PC-3 (cell line): ENCODE measurements around the gene PALD1. TPM values are rescaled to one million over a fixed set of nuclear protein-coding genes. Genes with fewer than 3 reads are reported as not detected.
A peak's percentile ranks its signal among the peaks of the same experiment; 100 is the strongest.

Experiments
- ATAC-seq: fragments of 200-7000 bp; cut with Tn5 transposase; 2 replicates; pipeline ENCODE4 v1.9.1; 2020; ENCODE audit warnings: mild to moderate bottlenecking, moderate library complexity
- BruUV-seq: library from RNA; stranded (reverse); fragments of 400-500 nt; replicated peaks from 2 replicates; lab custom pipeline; 2021; lab: Mats Ljungman, UMichigan
- CTCF ChIA-PET: fragments of 300-600 bp; sonication (Branson Sonifier 250); formaldehyde crosslinking; loops from one replicate; lab custom pipeline; 2022; ENCODE audit warnings: antibody characterized with exemption; lab: Charles Lee
- POLR2A ChIA-PET: fragments of 300-600 bp; sonication (Branson Sonifier 250); formaldehyde crosslinking; loops from one replicate; lab custom pipeline; 2022; ENCODE audit warnings: antibody characterized with exemption; ENCODE audit not compliant: unreplicated experiment; lab: Charles Lee
- DNase-seq: peaks from one replicate; pipeline ENCODE4 v3.0.0-alpha.2; 2015
- H2AFZ ChIP-seq: fragments of 300-600 bp; sonication (generic); 2 replicates; pipeline ENCODE4 v1.6.0; 2016; ENCODE audit warnings: antibody characterized with exemption, low read length
- H3F3A ChIP-seq: fragments of 300-600 bp; sonication (generic); one replicate; pipeline ENCODE4 v1.6.0; 2017; ENCODE audit warnings: antibody characterized with exemption, low read length, control low read depth, mild to moderate bottlenecking; ENCODE audit not compliant: unreplicated experiment
- H3K27ac ChIP-seq: fragments of 300-600 bp; sonication (generic); 2 replicates; pipeline ENCODE4 v1.5.1; 2016; ENCODE audit warnings: mild to moderate bottlenecking, low read length
- H3K27me3 ChIP-seq: fragments of 300-600 bp; sonication (generic); 2 replicates; pipeline ENCODE4 v1.6.1; 2016; ENCODE audit warnings: low read length, mixed read lengths
- H3K36me3 ChIP-seq: fragments of 300-600 bp; sonication (generic); 2 replicates; pipeline ENCODE4 v1.6.1; 2016; ENCODE audit warnings: low read depth, mixed run types, low read length, mixed read lengths
- H3K4me1 ChIP-seq: fragments of 300-600 bp; sonication (generic); 2 replicates; pipeline ENCODE4 v1.5.1; 2016; ENCODE audit warnings: low read length; ENCODE audit not compliant: insufficient read depth
- H3K4me2 ChIP-seq: fragments of 300-600 bp; sonication (generic); 2 replicates; pipeline ENCODE4 v1.6.0; 2016; ENCODE audit warnings: low read length
- H3K4me3 ChIP-seq: fragments of 300-600 bp; sonication (generic); 2 replicates; pipeline ENCODE4 v1.5.1; 2016; ENCODE audit warnings: mild to moderate bottlenecking, low read length, mixed read lengths
- H3K79me2 ChIP-seq: fragments of 300-600 bp; sonication (generic); 2 replicates; pipeline ENCODE4 v1.6.1; 2017; ENCODE audit warnings: low read length, mixed read lengths
- H3K9ac ChIP-seq: fragments of 300-600 bp; sonication (generic); 2 replicates; pipeline ENCODE4 v1.6.0; 2016; ENCODE audit warnings: mild to moderate bottlenecking, low read length
- H3K9me2 ChIP-seq: fragments of 300-600 bp; sonication (generic); replicated peaks from 2 replicates; pipeline ENCODE4 v1.6.1; 2016; ENCODE audit warnings: mixed run types, low read length, mixed read lengths
- H3K9me3 ChIP-seq: fragments of 300-600 bp; sonication (generic); 2 replicates; pipeline ENCODE4 v1.6.1; 2016; ENCODE audit warnings: low read length, mixed read lengths
- H4K20me1 ChIP-seq: fragments of 300-600 bp; sonication (generic); 2 replicates; pipeline ENCODE4 v1.6.1; 2016; ENCODE audit warnings: low read length, mixed read lengths
- CTCF ChIP-seq: fragments of 300-600 bp; sonication (generic); conservative IDR thresholded peaks from 2 replicates; pipeline ENCODE4 v1.5.1; 2017; ENCODE audit warnings: antibody characterized with exemption, low read depth, mild to moderate bottlenecking, low read length
- EZH2 ChIP-seq: fragments of 300-600 bp; sonication (generic); IDR thresholded peaks from one replicate; pipeline ENCODE4 v1.6.1; 2017; ENCODE audit warnings: antibody characterized with exemption, mild to moderate bottlenecking, low read length; ENCODE audit not compliant: unreplicated experiment
- EZH2phosphoT487 ChIP-seq: fragments of 300-600 bp; sonication (generic); IDR thresholded peaks from 2 replicates; pipeline ENCODE4 v1.6.1; 2018; ENCODE audit warnings: mild to moderate bottlenecking, antibody characterized with exemption, low read length, borderline replicate concordance
- intact Hi-C: fragments of 100-400 bp; cut with micrococcal nuclease; formaldehyde crosslinking; loops from 2 replicates; pipeline ENCODE4 v1.9.0; 2023
- total RNA-seq: library from RNA; depleted of rRNA; stranded (reverse); fragments of >200 nt; gene quantifications from 2 replicates; pipeline ENCODE4 v1.2.3, GENCODE V29; 2014

Gene PALD1
- total RNA-seq, 1 experiment from 2014 or later = 0.80 TPM

DNA sequence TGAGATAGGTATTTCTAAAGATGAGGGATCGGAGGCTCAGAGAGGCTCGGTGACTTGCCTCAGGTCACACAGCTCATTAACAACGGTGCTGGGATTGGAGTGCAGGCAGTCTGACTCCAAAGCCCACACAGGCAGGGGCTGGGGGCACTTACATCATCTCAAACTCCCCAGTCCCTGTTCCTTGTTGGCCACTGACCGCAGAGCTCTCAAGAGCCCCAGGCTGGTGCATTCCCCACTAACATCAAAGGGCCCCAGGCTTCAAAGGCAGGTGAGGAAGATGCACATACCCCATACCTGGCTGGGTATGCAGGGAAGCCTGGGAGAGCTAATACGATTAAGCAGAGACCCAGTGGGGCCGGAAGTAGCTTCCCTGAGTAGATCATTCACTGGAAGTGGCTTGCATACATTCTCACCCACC lies 23.3 kb upstream of the PALD1 start:
- TF ChIP-seq EZH2phosphoT487 (no peak), EZH2 (no peak), CTCF (no peak)
- POLR2A ChIA-PET = no interaction called here
- CTCF ChIA-PET = no interaction called here

DNA sequence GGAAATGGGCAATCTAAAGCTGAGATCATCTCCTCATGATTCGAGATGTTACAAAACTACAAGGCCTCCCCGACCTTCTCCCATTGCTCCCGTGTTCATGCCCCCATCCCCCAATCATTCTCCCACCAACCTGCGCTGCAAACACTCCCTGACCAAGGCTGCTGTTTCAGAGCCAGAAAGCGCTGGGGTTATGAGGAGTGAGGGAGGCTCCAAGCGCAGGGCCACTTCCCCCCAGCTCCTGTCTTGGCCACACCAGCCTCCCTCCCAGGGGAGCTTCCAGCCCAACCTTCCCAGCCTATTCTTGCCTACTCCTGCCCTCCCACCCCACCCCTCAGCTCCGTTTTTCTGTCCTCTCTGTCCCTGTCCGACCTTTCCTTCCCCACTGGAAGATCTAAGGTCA lies 22.4 kb upstream of the PALD1 start:
- Histone ChIP-seq H3K36me3 (no peaks in the 10 kb centered on the region), H3K79me2 (no peaks in the 10 kb centered on the region), H3K4me2 (no peak overlapping the region), H3K4me1 (peaks cover 8% of the 10 kb centered on the region; the same call in 1 of the 2 replicates), H3K9me3 (no peaks in the 10 kb centered on the region), H3K9ac (no peak overlapping the region), H2AFZ (no peak overlapping the region), H3K27me3 (no peaks in the 10 kb centered on the region), H3F3A (no peaks in the 10 kb centered on the region), H3K27ac (no peak overlapping the region), H4K20me1 (no peaks in the 10 kb centered on the region), H3K4me3 (no peak overlapping the region), H3K9me2 (no peaks in the 10 kb centered on the region)
- DNase-seq (no peak), ATAC-seq (no peak)
- TF ChIP-seq CTCF (no peak), EZH2phosphoT487 (no peak), EZH2 (no peak)
- CTCF ChIA-PET = interaction anchor here (0.6 kb wide), 1 partner anchor 349 kb away, joined by 3 read pairs; no protein-coding TSS in a partner anchor
- POLR2A ChIA-PET = interaction anchor here (0.6 kb wide), 1 partner anchor 191 kb away, joined by 3 read pairs; no protein-coding TSS in a partner anchor
- intact Hi-C loops = no loop called here
- BruUV-seq = no TSS peak

More for the DNA sequence above, 23.3 kb upstream of the PALD1 start:
- ATAC-seq (no peak), DNase-seq (no peak)
- intact Hi-C loops = no loop called here
- Histone ChIP-seq H3K9ac (no peak overlapping the region), H3K36me3 (no peaks in the 10 kb centered on the region), H3K9me2 (no peaks in the 10 kb centered on the region), H2AFZ (no peak overlapping the region), H3K79me2 (no peaks in the 10 kb centered on the region), H3K4me3 (no peak overlapping the region), H3K27me3 (no peaks in the 10 kb centered on the region), H4K20me1 (no peaks in the 10 kb centered on the region), H3K9me3 (no peaks in the 10 kb centered on the region), H3F3A (no peaks in the 10 kb centered on the region), H3K4me1 (peaks cover 8% of the 10 kb centered on the region; the same call in 1 of the 2 replicates), H3K27ac (no peak overlapping the region), H3K4me2 (no peak overlapping the region)
- no TSS peak for BruUV-seq

DNA sequence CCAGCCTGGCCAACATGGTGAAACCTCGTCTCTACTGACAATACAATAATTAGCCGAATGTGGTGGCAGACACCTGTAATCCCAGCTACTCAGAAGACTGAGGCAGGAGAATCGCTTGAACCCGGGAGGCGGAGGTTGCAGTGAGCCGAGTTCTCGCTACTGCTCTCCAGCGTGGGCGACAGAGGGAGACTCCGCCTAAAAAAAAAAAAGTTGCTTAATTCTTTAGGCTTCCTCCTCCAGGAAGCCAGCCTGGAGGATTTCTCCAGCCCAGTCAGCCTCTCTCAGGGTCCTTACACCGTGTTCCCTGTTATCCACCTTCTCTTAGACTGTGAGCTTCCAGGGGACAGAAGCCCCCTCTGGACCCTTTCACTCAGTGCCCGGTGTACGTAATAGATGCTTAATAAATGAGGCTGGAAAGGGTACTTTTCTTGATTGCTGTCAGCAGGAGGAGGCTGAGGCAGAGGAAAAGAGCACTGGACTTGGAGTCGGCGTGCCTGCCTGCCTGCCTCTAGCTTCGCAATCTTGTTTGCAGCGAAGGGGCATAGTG lies 20.7 kb upstream of the PALD1 start:
- Histone ChIP-seq H3K4me2 (peak overlapping the region; percentile 76), H3K9me2 (no peaks in the 10 kb centered on the region), H3K4me1 (peaks cover 22% of the 10 kb centered on the region), H3K27ac (no peak overlapping the region), H3K9ac (no peak overlapping the region), H3K9me3 (no peaks in the 10 kb centered on the region), H3K4me3 (peak overlapping the region; percentile 48), H3K27me3 (no peaks in the 10 kb centered on the region), H2AFZ (peak overlapping the region; percentile 76), H3K36me3 (no peaks in the 10 kb centered on the region), H3K79me2 (no peaks in the 10 kb centered on the region), H4K20me1 (no peaks in the 10 kb centered on the region), H3F3A (no peaks in the 10 kb centered on the region)
- ChIA-PET POLR2A (no interaction called here), CTCF (interaction anchor here (1.0 kb wide), 1 partner anchor 236 kb away, joined by 3 read pairs; no protein-coding TSS in a partner anchor)
- ATAC-seq (no peak), DNase-seq (no peak)
- intact Hi-C loops = no loop called here
- no peak for TF ChIP-seq EZH2phosphoT487
- no peak for TF ChIP-seq EZH2
- TF ChIP-seq CTCF = no peak
- no TSS peak for BruUV-seq
